KMS-11 (cell line): ENCODE data around the gene DLGAP5.

Experiments used
- H2AFZ ChIP-seq: fragments of 200-600 bp; sonication (generic); 2 replicates; pipeline ENCODE4 v1.6.1; 2016; ENCODE audit warnings: antibody characterized with exemption, mixed run types, low read depth
- H3K27ac ChIP-seq: fragments of 200-600 bp; sonication (generic); 2 replicates; pipeline ENCODE4 v1.6.1; 2016; ENCODE audit warnings: mild to moderate bottlenecking, mixed run types
- H3K27me3 ChIP-seq: fragments of 200-600 bp; sonication (generic); 2 replicates; pipeline ENCODE4 v1.6.1; 2017; ENCODE audit warnings: mild to moderate bottlenecking, low read depth, mixed run types, moderate library complexity; ENCODE audit not compliant: insufficient read depth
- H3K36me3 ChIP-seq: fragments of 200-600 bp; sonication (generic); 2 replicates; pipeline ENCODE4 v1.6.1; 2017; ENCODE audit warnings: mild to moderate bottlenecking, mixed run types; ENCODE audit not compliant: insufficient read depth
- H3K4me1 ChIP-seq: fragments of 200-600 bp; sonication (generic); 2 replicates; pipeline ENCODE4 v1.6.1; 2016; ENCODE audit warnings: mild to moderate bottlenecking, low read depth, mixed run types; ENCODE audit not compliant: poor library complexity, severe bottlenecking
- H3K4me2 ChIP-seq: fragments of 200-600 bp; sonication (generic); 2 replicates; pipeline ENCODE4 v1.7.0; 2016; ENCODE audit warnings: mild to moderate bottlenecking, mixed run types
- H3K4me3 ChIP-seq: fragments of 200-600 bp; sonication (generic); IDR thresholded peaks from 2 replicates; pipeline ENCODE4 v1.6.1; 2017; ENCODE audit warnings: low read depth, low read length, mixed read lengths; ENCODE audit not compliant: insufficient read depth
- H3K79me2 ChIP-seq: fragments of 200-600 bp; sonication (generic); 2 replicates; pipeline ENCODE4 v1.6.1; 2016; ENCODE audit warnings: low read depth, mixed run types; ENCODE audit not compliant: insufficient read depth
- H3K9ac ChIP-seq: fragments of 200-600 bp; sonication (generic); 2 replicates; pipeline ENCODE4 v1.6.1; 2016; ENCODE audit warnings: mild to moderate bottlenecking, mixed run types
- H4K20me1 ChIP-seq: fragments of 200-600 bp; sonication (generic); 2 replicates; pipeline ENCODE4 v1.6.1; 2016; ENCODE audit warnings: mild to moderate bottlenecking, mixed run types; ENCODE audit not compliant: insufficient read depth
- TF ChIP-seq, protein P1 (sequence below): fragments of 200-600 bp; sonication (generic); conservative IDR thresholded peaks from 2 replicates; pipeline ENCODE4 v1.6.1; 2017; ENCODE audit warnings: low read depth, mild to moderate bottlenecking, antibody characterized with exemption, low read length, moderate library complexity, mixed read lengths

DLGAP5 gene

DNA sequence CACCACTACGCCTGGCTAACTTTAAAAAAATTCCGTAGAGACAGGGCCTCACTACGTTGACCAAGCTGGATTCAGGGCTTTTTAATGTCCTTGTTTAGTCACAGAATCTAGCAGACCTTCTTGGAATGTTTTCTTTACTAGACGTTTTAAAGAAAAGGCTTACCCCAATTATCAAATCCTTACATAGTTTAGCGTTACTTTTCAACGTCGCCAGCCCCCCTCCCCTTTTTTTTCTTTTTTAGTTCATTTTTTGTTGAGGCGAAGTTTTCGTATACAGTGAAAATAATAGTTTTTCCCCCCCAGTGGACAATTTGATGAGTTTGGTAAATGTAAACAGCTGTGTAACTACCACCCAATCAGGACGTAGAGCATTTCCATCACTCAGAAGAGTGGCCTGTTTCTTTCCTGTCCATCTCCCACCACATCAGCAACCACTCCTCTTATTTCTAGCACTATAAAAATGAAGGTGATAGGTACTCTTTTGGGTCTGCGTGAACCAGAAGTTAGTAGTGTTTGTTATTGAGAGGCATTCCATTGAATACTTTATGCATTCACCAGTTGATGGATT is 753 bp upstream of the DLGAP5 start:
- H3K36me3 ChIP-seq: no peaks in the 10 kb centered on the region
- H3K4me2 ChIP-seq: peak overlapping the region; percentile 5; the same call in 1 of the 2 replicates
- H3K4me1 ChIP-seq: peaks cover 13% of the 10 kb centered on the region
- H3K27ac ChIP-seq: no peak overlapping the region
- H3K27me3 ChIP-seq: no peaks in the 10 kb centered on the region
- no peak overlapping the region for H3K9ac ChIP-seq
- H4K20me1 ChIP-seq: no peaks in the 10 kb centered on the region
- H3K4me3 ChIP-seq: no peak overlapping the region
- TF ChIP-seq, protein P1, sequence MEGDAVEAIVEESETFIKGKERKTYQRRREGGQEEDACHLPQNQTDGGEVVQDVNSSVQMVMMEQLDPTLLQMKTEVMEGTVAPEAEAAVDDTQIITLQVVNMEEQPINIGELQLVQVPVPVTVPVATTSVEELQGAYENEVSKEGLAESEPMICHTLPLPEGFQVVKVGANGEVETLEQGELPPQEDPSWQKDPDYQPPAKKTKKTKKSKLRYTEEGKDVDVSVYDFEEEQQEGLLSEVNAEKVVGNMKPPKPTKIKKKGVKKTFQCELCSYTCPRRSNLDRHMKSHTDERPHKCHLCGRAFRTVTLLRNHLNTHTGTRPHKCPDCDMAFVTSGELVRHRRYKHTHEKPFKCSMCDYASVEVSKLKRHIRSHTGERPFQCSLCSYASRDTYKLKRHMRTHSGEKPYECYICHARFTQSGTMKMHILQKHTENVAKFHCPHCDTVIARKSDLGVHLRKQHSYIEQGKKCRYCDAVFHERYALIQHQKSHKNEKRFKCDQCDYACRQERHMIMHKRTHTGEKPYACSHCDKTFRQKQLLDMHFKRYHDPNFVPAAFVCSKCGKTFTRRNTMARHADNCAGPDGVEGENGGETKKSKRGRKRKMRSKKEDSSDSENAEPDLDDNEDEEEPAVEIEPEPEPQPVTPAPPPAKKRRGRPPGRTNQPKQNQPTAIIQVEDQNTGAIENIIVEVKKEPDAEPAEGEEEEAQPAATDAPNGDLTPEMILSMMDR: no peak
- peaks cover 21% of the 10 kb centered on the region for H3K79me2 ChIP-seq
- H2AFZ ChIP-seq: peak overlapping the region; percentile 61

DNA sequence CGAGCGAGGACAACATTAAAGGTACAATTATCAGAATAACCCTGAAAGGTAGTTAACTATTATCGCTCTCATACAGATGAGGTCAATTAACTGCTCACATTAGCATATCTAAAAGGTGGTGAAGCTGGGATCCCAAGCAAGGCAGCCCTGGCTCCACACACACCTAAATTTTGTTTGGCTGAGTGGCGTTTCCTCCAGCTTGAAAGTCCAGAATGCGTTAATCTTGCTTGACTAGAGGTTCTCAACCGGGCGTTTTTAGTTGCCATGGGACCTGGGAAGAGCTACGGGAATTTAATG is 531 bp downstream of the DLGAP5 start:
- Histone ChIP-seq H3K79me2 (peaks cover 21% of the 10 kb centered on the region), H3K36me3 (no peaks in the 10 kb centered on the region), H3K4me2 (peak overlapping the region; percentile 84), H3K27ac (peak overlapping the region; percentile 24; the same call in 1 of the 2 replicates), H4K20me1 (no peaks in the 10 kb centered on the region), H3K4me3 (no peak overlapping the region), H2AFZ (peak overlapping the region; percentile 90), H3K9ac (peak overlapping the region; percentile 42; the same call in 1 of the 2 replicates), H3K27me3 (no peaks in the 10 kb centered on the region), H3K4me1 (peaks cover 13% of the 10 kb centered on the region)
- TF ChIP-seq, protein P1: no peak

- TF ChIP-seq, protein P1: no peak
- H2AFZ ChIP-seq: no peak overlapping the region
- no peak overlapping the region for H3K27ac ChIP-seq
- no peaks in the 10 kb centered on the region for H4K20me1 ChIP-seq
- peaks cover 21% of the 10 kb centered on the region for H3K79me2 ChIP-seq
- H3K4me2 ChIP-seq: no peak overlapping the region
- no peaks in the 10 kb centered on the region for H3K27me3 ChIP-seq
- H3K9ac ChIP-seq: no peak overlapping the region
- H3K4me1 ChIP-seq: peaks cover 13% of the 10 kb centered on the region
- H3K36me3 ChIP-seq: no peaks in the 10 kb centered on the region
- no peak overlapping the region for H3K4me3 ChIP-seq
Observed at GRCh38 chr14:55188686-55189295, 2.6 kb downstream of the DLGAP5 start.

DNA sequence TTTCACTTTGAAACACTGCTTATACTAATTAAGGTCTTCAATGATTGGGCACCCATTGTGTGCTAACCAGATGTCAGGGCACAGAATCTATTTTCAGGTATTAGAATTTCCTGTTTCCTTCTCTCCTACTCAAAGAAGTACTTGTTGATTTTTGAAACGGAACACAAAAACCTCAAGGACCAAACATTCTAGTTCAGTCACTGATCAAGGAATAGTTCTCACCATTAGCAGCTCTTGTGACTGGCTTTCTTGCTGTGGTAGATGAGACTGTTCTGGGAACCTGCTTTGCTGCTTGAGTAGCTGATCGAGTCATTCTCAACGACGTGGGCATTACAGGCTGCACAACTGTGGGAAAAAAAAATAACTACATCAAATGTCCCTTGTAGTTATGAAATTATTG is 11.0 kb downstream of the DLGAP5 start:
- H3K79me2 ChIP-seq: no peaks in the 10 kb centered on the region
- H3K27me3 ChIP-seq: no peaks in the 10 kb centered on the region
- H3K36me3 ChIP-seq: no peaks in the 10 kb centered on the region; the same call in 1 of the 2 replicates
- no peak overlapping the region for H3K27ac ChIP-seq
- H3K4me1 ChIP-seq: no peaks in the 10 kb centered on the region
- H2AFZ ChIP-seq: no peak overlapping the region
- no peaks in the 10 kb centered on the region for H4K20me1 ChIP-seq
- no peak overlapping the region for H3K4me3 ChIP-seq
- TF ChIP-seq, protein P1: no peak
- H3K4me2 ChIP-seq: no peak overlapping the region
- H3K9ac ChIP-seq: no peak overlapping the region
